Measurements from ENCODE around the gene MINDY2.
"Not testable (repeated sequence)": the region's sequence is repeated elsewhere in the genome, so short reads cannot be mapped to it uniquely, and the experiment has no call there.

DNA sequence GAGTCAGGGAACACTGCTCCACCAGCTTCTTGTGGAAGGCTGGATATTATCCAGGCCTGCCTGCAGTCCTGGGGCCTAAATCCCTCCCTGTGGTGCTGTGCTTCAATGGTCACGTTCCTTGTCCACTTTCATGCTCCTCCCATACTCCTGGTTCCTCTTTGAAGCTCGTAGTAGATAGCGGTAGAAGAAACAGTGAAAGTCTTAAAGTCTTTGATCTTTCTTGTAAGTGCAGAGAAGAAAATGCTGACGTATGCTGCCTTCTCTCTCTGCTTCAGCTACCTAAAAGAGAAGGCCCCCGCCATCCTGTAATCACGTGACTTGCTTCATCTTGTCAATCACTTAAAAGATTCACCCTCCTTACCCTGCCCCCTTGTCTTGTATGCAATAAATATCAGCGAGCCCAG lies 2.5 kb upstream of the MINDY2 start:
- not testable (repeated sequence) for TF ChIP-seq EZH2phosphoT487 (IDR thresholded peaks at IDR 0.05; ENCODE audit: unreplicated experiment); JUNB (IDR thresholded peaks at IDR 0.05; ENCODE audit: unreplicated experiment); POLR2AphosphoS5 (IDR thresholded peaks at IDR 0.05; ENCODE audit: low read depth); EZH2 (IDR thresholded peaks at IDR 0.05; ENCODE audit: low read depth, unreplicated experiment); STAT1 (IDR thresholded peaks at IDR 0.05; ENCODE audit: unreplicated experiment); CREB1 (CRISPR knock-in tag; IDR thresholded peaks at IDR 0.05; ENCODE audit: low read depth); ZNF114 (CRISPR knock-in tag; IDR thresholded peaks at IDR 0.05); ZNF331 (CRISPR knock-in tag; IDR thresholded peaks at IDR 0.05; ENCODE audit: low read depth)
- TF ChIP-seq, protein P1, sequence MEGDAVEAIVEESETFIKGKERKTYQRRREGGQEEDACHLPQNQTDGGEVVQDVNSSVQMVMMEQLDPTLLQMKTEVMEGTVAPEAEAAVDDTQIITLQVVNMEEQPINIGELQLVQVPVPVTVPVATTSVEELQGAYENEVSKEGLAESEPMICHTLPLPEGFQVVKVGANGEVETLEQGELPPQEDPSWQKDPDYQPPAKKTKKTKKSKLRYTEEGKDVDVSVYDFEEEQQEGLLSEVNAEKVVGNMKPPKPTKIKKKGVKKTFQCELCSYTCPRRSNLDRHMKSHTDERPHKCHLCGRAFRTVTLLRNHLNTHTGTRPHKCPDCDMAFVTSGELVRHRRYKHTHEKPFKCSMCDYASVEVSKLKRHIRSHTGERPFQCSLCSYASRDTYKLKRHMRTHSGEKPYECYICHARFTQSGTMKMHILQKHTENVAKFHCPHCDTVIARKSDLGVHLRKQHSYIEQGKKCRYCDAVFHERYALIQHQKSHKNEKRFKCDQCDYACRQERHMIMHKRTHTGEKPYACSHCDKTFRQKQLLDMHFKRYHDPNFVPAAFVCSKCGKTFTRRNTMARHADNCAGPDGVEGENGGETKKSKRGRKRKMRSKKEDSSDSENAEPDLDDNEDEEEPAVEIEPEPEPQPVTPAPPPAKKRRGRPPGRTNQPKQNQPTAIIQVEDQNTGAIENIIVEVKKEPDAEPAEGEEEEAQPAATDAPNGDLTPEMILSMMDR (conservative IDR thresholded peaks at IDR 0.05; ENCODE audit: low read depth in 2 of 2): not testable (repeated sequence)
- TF ChIP-seq, protein P2, sequence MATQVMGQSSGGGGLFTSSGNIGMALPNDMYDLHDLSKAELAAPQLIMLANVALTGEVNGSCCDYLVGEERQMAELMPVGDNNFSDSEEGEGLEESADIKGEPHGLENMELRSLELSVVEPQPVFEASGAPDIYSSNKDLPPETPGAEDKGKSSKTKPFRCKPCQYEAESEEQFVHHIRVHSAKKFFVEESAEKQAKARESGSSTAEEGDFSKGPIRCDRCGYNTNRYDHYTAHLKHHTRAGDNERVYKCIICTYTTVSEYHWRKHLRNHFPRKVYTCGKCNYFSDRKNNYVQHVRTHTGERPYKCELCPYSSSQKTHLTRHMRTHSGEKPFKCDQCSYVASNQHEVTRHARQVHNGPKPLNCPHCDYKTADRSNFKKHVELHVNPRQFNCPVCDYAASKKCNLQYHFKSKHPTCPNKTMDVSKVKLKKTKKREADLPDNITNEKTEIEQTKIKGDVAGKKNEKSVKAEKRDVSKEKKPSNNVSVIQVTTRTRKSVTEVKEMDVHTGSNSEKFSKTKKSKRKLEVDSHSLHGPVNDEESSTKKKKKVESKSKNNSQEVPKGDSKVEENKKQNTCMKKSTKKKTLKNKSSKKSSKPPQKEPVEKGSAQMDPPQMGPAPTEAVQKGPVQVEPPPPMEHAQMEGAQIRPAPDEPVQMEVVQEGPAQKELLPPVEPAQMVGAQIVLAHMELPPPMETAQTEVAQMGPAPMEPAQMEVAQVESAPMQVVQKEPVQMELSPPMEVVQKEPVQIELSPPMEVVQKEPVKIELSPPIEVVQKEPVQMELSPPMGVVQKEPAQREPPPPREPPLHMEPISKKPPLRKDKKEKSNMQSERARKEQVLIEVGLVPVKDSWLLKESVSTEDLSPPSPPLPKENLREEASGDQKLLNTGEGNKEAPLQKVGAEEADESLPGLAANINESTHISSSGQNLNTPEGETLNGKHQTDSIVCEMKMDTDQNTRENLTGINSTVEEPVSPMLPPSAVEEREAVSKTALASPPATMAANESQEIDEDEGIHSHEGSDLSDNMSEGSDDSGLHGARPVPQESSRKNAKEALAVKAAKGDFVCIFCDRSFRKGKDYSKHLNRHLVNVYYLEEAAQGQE (IDR thresholded peaks at IDR 0.05; ENCODE audit: unreplicated experiment): not testable (repeated sequence)
- TF ChIP-seq, protein P3, sequence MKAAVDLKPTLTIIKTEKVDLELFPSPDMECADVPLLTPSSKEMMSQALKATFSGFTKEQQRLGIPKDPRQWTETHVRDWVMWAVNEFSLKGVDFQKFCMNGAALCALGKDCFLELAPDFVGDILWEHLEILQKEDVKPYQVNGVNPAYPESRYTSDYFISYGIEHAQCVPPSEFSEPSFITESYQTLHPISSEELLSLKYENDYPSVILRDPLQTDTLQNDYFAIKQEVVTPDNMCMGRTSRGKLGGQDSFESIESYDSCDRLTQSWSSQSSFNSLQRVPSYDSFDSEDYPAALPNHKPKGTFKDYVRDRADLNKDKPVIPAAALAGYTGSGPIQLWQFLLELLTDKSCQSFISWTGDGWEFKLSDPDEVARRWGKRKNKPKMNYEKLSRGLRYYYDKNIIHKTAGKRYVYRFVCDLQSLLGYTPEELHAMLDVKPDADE (IDR thresholded peaks at IDR 0.05): not testable (repeated sequence)
- TF ChIP-seq, protein P4, sequence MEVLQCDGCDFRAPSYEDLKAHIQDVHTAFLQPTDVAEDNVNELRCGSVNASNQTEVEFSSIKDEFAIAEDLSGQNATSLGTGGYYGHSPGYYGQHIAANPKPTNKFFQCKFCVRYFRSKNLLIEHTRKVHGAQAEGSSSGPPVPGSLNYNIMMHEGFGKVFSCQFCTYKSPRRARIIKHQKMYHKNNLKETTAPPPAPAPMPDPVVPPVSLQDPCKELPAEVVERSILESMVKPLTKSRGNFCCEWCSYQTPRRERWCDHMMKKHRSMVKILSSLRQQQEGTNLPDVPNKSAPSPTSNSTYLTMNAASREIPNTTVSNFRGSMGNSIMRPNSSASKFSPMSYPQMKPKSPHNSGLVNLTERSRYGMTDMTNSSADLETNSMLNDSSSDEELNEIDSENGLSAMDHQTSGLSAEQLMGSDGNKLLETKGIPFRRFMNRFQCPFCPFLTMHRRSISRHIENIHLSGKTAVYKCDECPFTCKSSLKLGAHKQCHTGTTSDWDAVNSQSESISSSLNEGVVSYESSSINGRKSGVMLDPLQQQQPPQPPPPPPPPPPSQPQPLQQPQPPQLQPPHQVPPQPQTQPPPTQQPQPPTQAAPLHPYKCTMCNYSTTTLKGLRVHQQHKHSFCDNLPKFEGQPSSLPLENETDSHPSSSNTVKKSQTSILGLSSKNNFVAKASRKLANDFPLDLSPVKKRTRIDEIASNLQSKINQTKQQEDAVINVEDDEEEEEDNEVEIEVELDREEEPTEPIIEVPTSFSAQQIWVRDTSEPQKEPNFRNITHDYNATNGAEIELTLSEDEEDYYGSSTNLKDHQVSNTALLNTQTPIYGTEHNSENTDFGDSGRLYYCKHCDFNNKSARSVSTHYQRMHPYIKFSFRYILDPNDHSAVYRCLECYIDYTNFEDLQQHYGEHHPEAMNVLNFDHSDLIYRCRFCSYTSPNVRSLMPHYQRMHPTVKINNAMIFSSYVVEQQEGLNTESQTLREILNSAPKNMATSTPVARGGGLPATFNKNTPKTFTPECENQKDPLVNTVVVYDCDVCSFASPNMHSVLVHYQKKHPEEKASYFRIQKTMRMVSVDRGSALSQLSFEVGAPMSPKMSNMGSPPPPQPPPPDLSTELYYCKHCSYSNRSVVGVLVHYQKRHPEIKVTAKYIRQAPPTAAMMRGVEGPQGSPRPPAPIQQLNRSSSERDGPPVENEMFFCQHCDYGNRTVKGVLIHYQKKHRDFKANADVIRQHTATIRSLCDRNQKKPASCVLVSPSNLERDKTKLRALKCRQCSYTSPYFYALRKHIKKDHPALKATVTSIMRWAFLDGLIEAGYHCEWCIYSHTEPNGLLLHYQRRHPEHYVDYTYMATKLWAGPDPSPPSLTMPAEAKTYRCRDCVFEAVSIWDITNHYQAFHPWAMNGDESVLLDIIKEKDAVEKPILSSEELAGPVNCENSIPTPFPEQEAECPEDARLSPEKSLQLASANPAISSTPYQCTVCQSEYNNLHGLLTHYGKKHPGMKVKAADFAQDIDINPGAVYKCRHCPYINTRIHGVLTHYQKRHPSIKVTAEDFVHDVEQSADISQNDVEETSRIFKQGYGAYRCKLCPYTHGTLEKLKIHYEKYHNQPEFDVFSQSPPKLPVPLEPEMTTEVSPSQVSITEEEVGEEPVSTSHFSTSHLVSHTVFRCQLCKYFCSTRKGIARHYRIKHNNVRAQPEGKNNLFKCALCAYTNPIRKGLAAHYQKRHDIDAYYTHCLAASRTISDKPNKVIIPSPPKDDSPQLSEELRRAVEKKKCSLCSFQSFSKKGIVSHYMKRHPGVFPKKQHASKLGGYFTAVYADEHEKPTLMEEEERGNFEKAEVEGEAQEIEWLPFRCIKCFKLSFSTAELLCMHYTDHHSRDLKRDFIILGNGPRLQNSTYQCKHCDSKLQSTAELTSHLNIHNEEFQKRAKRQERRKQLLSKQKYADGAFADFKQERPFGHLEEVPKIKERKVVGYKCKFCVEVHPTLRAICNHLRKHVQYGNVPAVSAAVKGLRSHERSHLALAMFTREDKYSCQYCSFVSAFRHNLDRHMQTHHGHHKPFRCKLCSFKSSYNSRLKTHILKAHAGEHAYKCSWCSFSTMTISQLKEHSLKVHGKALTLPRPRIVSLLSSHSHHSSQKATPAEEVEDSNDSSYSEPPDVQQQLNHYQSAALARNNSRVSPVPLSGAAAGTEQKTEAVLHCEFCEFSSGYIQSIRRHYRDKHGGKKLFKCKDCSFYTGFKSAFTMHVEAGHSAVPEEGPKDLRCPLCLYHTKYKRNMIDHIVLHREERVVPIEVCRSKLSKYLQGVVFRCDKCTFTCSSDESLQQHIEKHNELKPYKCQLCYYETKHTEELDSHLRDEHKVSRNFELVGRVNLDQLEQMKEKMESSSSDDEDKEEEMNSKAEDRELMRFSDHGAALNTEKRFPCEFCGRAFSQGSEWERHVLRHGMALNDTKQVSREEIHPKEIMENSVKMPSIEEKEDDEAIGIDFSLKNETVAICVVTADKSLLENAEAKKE (CRISPR knock-in tag; IDR thresholded peaks at IDR 0.05): not testable (repeated sequence)
